DMS 273 treated with DMSO at 0.1 percent for 48 hours (cell line): ENCODE data around the gene ZNF93.
"Not testable (repeated sequence)": the region's sequence is repeated elsewhere in the genome, so short reads cannot be mapped to it uniquely, and the experiment has no call there.

ENCODE experiments used
- DNase-seq: peaks from one replicate; lab custom pipeline; 2025; lab: John Stamatoyannopoulos, UW

Gene ZNF93

DNA sequence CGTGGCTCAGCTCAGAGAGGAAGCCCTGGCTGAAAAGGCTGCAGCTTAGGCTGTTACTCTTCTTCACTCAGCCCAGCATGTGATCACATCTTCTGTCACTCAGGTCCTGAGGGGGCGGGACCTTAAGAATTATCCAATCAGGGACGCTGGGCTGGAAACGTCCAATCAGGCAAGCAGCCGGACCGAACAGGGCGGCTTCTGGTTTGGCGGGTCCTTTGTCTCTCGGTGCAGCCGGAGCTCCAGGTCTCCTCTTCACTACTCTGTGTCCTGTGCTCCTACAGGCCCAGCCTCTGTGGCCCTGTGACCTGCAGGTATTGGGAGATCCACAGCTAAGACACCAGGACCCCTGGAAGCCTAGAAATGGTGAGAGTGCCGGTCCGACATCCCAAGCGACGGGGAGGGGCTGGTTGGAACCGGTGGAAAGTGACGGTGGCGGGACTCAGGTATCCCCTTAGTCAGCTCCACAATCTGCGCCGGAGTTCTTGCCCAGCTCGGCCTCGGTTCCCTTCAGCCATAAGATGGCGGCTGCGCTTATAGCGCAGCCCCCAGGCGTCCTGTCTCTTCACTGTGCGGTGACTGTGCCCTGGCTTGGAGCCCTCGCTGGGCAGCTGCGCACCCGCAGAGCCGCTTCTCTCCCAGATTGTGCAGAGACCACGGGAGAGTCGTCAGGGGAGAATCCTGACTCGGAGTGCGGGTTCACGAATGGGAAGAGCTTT is at the start of gene ZNF93:
Gene ZNF93 (plus strand): TSS at position 218 of the 716 bp plus-strand sequence. CDS start 143 bp downstream, at position 361.
- peak; percentile 92 for DNase-seq

- not testable (repeated sequence) for DNase-seq
Measured at GRCh38 chr19:19851740-19852139, 49.0 kb upstream of the ZNF93 start.

GRCh38 chr19:19858751-19859150 is 42.0 kb upstream of the ZNF93 start:
- no peak for DNase-seq

- no peak for DNase-seq
Measured at GRCh38 chr19:19860756-19861390, 39.9 kb upstream of the ZNF93 start.

GRCh38 chr19:19865750-19866610 is 34.8 kb upstream of the ZNF93 start, which contains the start of gene ZNF253:
ZNF253 (plus strand) TSS chr19:19865882; CDS start chr19:19865997, 115 bp downstream.
- peak; percentile 92 for DNase-seq

DNA sequence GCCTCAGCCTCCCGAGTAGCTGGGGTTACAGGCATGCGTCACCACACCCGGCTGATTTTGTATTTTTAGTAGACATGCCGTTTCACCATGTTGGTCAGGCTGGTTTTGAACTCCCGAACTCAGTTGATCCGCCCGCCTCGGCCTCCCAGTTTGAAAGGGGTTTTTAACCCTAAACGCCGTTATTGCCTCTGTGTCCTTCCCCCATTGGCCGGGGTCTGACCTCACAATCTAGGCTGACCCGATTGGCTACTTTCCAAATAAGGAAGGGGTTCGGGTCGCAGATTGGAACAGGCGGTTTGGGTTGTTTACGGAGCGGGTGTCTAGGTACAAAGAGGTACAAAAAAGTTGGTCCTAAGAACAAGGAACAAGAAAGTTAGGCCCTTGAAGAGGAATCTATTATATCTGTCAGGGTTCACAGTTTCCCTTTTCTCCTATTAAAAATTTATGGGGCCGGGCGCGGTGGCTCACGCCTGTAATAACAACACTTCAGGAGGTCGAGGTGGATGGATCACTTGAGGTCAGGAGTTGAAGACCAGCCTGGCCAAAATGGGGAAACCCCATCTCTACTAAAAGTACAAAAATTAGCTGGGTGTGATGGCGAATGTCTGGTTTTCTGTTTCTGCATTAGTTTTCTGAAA is 34.0 kb upstream of the ZNF93 start:
- no peak for DNase-seq

DNA sequence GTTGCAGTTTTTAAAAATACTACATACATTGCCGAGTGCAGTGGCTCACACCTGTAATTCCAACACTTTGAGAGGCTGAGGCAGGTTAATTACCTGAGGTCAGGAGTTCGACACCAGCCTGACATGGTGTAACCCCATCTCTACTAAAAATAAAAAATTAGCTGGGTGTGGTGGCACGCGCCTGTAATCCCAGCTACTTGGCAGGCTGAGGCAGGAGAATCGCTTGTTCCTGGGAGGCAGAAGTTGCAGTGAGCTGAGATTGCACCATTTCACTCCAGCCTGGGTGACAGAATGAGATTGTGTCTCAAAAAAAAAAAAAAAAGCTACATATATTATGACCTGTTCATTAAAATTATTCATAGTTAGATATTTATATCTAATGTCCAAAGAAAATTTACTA is 30.7 kb upstream of the ZNF93 start:
- DNase-seq, result not testable (repeated sequence)

DNA sequence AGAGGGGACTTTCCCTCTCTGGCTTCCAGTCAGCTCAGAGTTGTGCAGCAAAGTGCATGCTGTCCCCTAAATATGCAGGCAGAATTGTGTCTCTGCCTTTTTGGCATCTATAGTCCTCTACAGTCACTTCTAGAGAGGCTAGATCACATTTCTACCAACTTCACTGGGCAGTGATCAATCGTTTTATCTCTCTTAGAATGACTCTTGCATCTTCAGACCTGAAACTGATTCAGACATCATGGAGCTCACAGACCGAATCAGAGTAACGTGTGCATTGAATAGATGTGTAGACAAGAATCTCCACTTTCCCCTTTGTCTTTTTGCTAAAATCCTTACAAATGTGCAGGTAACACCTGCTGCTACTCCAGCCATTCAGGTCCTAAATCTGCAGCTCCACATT is 28.8 kb upstream of the ZNF93 start:
- no peak for DNase-seq

DNA sequence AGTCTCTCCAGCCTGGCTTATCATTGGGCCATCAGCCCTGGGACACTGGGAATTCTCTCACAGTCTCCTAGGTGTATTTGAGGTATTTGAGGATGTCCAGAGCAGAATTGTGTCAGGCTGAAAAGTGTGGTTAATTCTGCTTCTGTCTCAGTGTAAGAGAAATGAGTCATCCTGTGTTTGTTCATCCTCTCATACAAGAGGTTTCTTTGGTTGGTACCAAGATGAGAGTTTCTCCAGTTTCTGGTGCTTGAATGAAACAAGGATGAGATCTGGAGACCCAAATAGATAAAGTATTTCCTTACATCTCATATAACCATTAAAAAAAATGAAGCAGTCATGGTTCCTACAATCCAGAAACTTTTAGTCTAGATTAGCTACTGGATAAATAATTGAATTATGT is 27.4 kb upstream of the ZNF93 start:
- DNase-seq, result no peak

DNA sequence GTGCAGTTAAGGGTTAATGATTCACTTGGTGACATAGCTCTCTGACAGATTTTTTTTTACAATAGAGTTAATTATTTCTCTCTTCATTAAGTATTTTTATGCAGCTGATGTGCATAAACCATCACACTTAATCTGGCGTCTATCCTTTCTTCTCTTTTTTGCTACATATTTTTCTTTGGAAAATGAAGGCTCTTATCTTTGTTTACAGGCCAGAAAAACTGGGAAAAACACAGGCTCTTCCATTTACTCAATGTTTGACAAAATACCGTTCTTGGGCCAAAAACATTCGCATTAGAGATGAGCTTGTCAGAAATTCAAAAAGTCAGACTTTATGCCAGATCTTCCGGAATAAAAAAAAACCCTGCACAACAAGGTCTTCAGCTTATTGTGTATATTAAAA is 23.0 kb upstream of the ZNF93 start:
- no peak for DNase-seq

DNA sequence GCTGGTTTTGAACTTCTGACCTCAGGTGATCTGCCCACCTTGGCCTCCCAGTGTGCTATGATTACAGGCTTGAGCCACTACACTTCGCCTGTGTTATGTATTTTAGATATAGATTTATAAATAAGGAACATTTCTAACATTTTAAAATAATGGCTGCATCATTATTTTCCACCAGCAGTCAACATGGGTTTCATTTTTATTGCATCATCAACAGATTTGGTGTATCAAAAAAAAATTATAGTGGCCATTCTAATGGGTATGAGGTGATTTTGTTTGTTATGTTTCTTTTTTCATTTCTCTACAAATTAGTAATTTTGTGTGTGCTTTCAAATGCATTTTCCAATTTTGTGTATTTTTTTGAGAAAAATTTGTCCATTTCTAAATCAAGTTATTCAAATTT is 16.2 kb upstream of the ZNF93 start:
- DNase-seq, result no peak

- not testable (repeated sequence) for DNase-seq
Measured at GRCh38 chr19:19892055-19892941, 8.4 kb upstream of the ZNF93 start.

DNA sequence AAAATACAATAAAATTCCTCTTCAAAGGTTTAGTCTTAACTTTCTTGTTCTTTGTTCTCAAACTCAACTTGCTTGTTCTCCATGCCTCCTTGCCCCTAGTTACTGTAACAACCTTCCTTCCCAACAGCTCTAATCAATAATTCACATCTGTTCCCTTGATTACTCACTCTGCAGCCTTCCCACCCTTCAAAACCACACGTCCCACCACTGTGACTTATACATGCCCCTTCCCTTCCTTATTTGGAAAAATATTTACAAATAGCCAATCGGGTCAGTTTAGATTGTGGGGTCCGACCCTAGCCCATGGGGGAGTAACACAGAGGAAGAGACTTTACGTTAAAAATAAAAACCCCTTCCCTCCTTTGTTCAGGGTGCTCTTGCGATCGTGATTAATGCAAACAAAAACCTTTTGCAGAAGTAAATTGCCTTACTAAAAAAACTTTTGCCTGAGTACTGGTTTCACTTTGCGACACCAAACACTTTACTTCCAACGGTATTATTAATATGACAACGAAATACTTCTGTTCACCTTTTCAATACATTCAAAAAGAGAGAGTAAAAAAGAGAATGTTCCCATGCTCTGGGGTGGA is 512 bp upstream of the ZNF93 start:
- peak; percentile 72 for DNase-seq

- not testable (repeated sequence) for DNase-seq
Measured at GRCh38 chr19:19907551-19907950, 6.8 kb downstream of the ZNF93 start.

DNA sequence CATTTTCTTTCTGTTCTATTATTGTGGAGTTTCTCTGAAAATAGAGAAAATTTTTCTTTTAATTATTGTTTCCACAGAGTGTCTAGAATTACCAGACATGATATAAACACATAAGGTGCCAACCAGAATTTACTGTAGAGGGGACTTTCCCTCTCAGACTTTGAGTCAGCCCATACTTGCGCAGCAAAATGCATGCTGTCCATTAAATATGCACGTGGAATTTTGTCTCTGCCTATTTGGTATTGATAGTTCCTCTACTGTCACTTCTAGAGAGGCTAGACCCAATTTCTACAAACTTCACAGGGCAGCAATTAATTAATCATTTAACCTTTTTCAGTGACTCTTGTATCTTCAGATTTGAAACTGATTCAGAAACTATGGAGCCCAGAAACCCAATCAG is 8.9 kb downstream of the ZNF93 start:
- DNase-seq, result no peak

- DNase-seq, result no peak
Measured at GRCh38 chr19:19911150-19911549, 10.4 kb downstream of the ZNF93 start.

GRCh38 chr19:19914596-19914995 is 13.8 kb downstream of the ZNF93 start:
- no peak for DNase-seq

DNA sequence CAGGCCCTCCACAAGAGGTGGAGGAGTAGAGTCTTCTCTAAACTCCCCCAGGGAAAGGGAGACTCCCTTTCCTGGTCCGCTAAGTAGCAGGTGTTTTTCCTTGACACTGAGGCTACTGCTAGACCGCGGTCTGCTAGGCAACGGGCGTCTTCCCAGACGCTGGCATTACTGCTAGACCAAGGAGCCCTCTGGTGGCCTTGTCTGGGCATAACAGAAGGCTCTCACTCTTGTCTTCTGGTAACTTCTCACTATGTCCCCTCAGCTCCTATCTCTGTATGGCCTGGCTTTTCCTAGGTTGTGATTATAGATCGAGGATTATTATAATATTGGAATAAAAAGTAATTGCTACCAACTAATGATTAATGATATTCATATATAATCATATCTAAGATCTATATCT is 29.7 kb downstream of the ZNF93 start:
- DNase-seq, result not testable (repeated sequence)

- not testable (repeated sequence) for DNase-seq
Measured at GRCh38 chr19:19933432-19934314, 32.9 kb downstream of the ZNF93 start.

- no peak for DNase-seq
Measured at GRCh38 chr19:19937403-19937802, 36.7 kb downstream of the ZNF93 start.
